NK-92 treated with Interleukin-12 subunit alpha and Interleukin-12 subunit beta, amount 100 ng/mL, for 24 hours (cell line): ENCODE results near the gene DEUP1.
"Not testable (repeated sequence)": the region's sequence is repeated elsewhere in the genome, so short reads cannot be mapped to it uniquely, and the experiment has no call there.

Experiments used
- DNase-seq: peaks from one replicate; lab custom pipeline; 2025; lab: John Stamatoyannopoulos, UW

DEUP1 gene

GRCh38 chr11:93330446-93330984, at the start of gene DEUP1:
Gene DEUP1 (plus strand): TSS chr11:93330742. CDS start chr11:93332260, 1,518 bp downstream.
- no peak for DNase-seq

GRCh38 chr11:93285430-93285829, 45.1 kb upstream of the DEUP1 start:
- DNase-seq: no peak

GRCh38 chr11:93287434-93287833, 43.1 kb upstream of the DEUP1 start:
- DNase-seq: no peak

GRCh38 chr11:93288079-93288478, 42.5 kb upstream of the DEUP1 start:
- DNase-seq: no peak

- no peak for DNase-seq
Observed at GRCh38 chr11:93288767-93289166, 41.8 kb upstream of the DEUP1 start.

- no peak for DNase-seq
Observed at GRCh38 chr11:93289782-93290463, 40.6 kb upstream of the DEUP1 start.

GRCh38 chr11:93291110-93291509, 39.4 kb upstream of the DEUP1 start:
- DNase-seq: no peak

GRCh38 chr11:93291898-93292297, 38.6 kb upstream of the DEUP1 start:
- DNase-seq: no peak

- no peak for DNase-seq
Observed at GRCh38 chr11:93295921-93296575, 34.5 kb upstream of the DEUP1 start.

GRCh38 chr11:93303689-93304088, 26.9 kb upstream of the DEUP1 start:
- no peak for DNase-seq

- not testable (repeated sequence) for DNase-seq
Observed at GRCh38 chr11:93314399-93314798, 16.1 kb upstream of the DEUP1 start.

GRCh38 chr11:93319224-93319839, 11.2 kb upstream of the DEUP1 start:
- DNase-seq: no peak

- no peak for DNase-seq
Observed at GRCh38 chr11:93320230-93320629, 10.3 kb upstream of the DEUP1 start.

- DNase-seq: no peak
Observed at GRCh38 chr11:93322207-93322606, 8.3 kb upstream of the DEUP1 start.

GRCh38 chr11:93323747-93324146, 6.8 kb upstream of the DEUP1 start:
- no peak for DNase-seq

GRCh38 chr11:93324500-93324899, 6.0 kb upstream of the DEUP1 start:
- no peak for DNase-seq

GRCh38 chr11:93326681-93327080, 3.9 kb upstream of the DEUP1 start:
- no peak for DNase-seq

GRCh38 chr11:93329936-93330445, 551 bp upstream of the DEUP1 start:
- no peak for DNase-seq

- no peak for DNase-seq
Observed at GRCh38 chr11:93340223-93340622, 9.7 kb downstream of the DEUP1 start.

- DNase-seq: no peak
Observed at GRCh38 chr11:93344855-93345333, 14.4 kb downstream of the DEUP1 start.

GRCh38 chr11:93348930-93349329, 18.4 kb downstream of the DEUP1 start:
- DNase-seq: no peak

- no peak for DNase-seq
Observed at GRCh38 chr11:93350835-93351234, 20.3 kb downstream of the DEUP1 start.

- no peak for DNase-seq
Observed at GRCh38 chr11:93359396-93359795, 28.9 kb downstream of the DEUP1 start.
